Astrocyte of the cerebellum (primary cell): ENCODE measurements around the gene KRT78.

Experiments
- DNase-seq: peaks from one replicate; pipeline ENCODE4 v3.0.0-alpha.2; 2011; ENCODE audit warnings: low read depth
- H3K4me3 ChIP-seq: 2 replicates; pipeline ENCODE4 v1.5.1; 2011; ENCODE audit warnings: mild to moderate bottlenecking, low read depth, low read length, moderate library complexity
- in situ Hi-C: cut with HindIII; loops from 2 replicates; pipeline ENCODE4 v1.10.0; 2017; ENCODE audit warnings: low sequenced_read_pairs
- TF ChIP-seq, protein P1 (sequence below): IDR thresholded peaks from 2 replicates; pipeline ENCODE4 v1.5.1; 2012; ENCODE audit warnings: low read length, low read depth, moderate library complexity, mild to moderate bottlenecking; ENCODE audit errors: missing control alignments

The KRT78 gene

DNA sequence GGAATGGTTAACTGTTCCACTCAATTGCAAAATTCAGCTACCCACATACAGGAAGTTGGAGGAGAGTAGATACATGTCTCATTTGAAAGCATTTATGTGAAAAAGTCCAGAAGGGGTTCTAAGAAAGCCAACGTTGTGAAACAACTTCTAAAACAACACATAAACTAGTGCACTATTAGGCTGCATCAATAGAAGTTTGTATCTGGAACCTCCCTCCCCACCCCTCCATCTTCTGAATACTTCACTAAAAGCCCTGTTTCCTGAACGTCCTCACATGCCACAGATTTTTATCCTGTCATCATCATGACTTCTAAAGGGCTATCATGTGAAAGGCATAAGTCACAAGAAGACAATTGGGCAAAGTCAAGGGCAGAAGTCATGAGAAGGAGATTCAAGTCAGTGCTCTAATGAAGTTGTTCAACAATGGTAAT, 20.2 kb downstream of the KRT78 start:
- TF ChIP-seq, protein P1, sequence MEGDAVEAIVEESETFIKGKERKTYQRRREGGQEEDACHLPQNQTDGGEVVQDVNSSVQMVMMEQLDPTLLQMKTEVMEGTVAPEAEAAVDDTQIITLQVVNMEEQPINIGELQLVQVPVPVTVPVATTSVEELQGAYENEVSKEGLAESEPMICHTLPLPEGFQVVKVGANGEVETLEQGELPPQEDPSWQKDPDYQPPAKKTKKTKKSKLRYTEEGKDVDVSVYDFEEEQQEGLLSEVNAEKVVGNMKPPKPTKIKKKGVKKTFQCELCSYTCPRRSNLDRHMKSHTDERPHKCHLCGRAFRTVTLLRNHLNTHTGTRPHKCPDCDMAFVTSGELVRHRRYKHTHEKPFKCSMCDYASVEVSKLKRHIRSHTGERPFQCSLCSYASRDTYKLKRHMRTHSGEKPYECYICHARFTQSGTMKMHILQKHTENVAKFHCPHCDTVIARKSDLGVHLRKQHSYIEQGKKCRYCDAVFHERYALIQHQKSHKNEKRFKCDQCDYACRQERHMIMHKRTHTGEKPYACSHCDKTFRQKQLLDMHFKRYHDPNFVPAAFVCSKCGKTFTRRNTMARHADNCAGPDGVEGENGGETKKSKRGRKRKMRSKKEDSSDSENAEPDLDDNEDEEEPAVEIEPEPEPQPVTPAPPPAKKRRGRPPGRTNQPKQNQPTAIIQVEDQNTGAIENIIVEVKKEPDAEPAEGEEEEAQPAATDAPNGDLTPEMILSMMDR: no peak
- no peak for DNase-seq
- in situ Hi-C loops: no loop called here
- H3K4me3 ChIP-seq: no peak overlapping the region

DNA sequence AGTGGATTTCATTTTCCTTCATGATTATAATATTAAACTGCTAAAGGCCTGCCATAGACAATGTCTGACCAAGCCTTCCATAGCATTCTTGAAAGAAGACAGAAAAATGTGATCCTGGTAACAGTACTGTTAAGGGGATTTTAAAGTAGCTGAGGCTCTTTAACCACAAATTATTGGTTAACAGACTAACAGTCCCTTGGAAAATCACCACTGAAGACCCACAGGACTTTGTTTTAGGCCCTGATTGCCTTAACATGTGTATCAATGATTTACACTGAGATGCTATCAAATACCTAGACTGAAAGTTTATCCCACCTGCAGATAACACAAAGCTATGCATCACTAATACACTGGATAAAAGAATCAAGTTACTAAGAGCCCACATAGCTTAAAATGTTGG, 20.6 kb downstream of the KRT78 start:
- DNase-seq: no peak
- H3K4me3 ChIP-seq: no peak overlapping the region
- TF ChIP-seq, protein P1: no peak
- in situ Hi-C loops: no loop called here

- no peak for DNase-seq
- in situ Hi-C loops: no loop called here
- TF ChIP-seq, protein P1: no peak
- H3K4me3 ChIP-seq: no peak overlapping the region
Measured at GRCh38 chr12:52827499-52828090, 21.2 kb downstream of the KRT78 start.

DNA sequence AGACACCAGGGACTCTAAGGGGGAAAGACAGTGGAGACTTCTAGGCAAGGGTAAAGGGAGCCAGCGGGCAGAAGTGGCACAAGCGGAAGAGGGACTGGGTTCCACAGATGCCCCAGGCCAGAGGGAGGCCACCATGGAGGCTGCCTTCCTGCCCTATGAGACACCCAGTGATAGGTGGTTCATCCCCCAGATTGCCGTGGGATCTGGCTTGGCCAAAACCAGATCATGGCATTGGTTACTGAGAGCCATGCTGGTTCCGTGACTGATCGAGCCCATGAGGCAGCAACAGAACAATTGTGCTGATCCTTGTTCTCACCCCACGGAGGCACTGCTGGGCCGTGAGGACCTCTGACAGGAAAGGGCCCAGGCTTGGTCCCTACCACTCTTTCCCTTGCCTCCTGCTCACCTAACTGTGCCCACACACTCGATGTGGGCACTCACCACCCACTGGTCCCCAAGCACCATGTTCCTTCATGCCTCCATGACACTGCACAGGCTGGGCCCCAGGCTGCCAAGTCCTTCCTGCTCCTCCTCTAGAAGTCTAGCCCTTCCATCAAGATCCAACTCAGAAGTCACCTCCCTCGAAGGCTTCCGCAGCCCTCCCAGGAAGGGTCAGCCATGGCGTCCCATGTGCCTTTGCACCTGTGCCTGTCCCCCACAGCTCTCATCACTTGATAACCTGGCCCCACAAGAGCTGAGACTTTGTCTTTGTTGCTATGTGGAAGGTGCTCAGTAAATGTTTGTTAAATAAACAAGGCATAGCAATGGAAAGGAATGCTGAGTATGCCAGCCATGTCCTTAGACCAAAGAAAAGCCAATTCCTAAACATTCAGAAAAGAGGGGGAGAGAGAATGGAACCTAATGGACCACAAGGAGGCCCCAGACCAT, 21.9 kb downstream of the KRT78 start:
- H3K4me3 ChIP-seq: no peak overlapping the region
- in situ Hi-C loops: no loop called here
- DNase-seq: no peak
- TF ChIP-seq, protein P1: no peak

DNA sequence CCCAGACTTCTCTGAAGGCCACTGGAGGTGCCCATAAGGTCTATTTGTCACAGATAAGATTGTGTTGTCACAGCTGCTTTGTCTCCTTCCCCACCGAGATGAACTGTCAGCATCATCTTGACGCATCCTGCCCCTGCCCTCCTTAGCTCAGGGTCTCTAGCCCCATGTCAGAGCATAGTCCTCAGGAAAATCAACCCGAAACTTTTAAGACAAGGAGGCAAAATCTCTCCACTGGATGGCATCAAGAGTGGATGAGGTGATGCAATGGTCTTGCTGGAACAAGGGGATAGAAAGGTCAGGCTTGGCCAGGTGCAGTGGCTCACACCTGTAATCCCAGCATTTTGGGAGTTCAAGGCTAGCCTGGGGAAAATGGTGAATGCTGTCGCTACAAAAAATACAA, 22.8 kb downstream of the KRT78 start:
- H3K4me3 ChIP-seq: no peak overlapping the region
- in situ Hi-C loops: no loop called here
- TF ChIP-seq, protein P1: no peak
- no peak for DNase-seq

GRCh38 chr12:52824741-52825410, 23.9 kb downstream of the KRT78 start:
- DNase-seq: no peak
- TF ChIP-seq, protein P1: no peak
- no peak overlapping the region for H3K4me3 ChIP-seq
- in situ Hi-C loops: no loop called here
